ENCODE results near the gene FCRL5.

The FCRL5 gene

DNA sequence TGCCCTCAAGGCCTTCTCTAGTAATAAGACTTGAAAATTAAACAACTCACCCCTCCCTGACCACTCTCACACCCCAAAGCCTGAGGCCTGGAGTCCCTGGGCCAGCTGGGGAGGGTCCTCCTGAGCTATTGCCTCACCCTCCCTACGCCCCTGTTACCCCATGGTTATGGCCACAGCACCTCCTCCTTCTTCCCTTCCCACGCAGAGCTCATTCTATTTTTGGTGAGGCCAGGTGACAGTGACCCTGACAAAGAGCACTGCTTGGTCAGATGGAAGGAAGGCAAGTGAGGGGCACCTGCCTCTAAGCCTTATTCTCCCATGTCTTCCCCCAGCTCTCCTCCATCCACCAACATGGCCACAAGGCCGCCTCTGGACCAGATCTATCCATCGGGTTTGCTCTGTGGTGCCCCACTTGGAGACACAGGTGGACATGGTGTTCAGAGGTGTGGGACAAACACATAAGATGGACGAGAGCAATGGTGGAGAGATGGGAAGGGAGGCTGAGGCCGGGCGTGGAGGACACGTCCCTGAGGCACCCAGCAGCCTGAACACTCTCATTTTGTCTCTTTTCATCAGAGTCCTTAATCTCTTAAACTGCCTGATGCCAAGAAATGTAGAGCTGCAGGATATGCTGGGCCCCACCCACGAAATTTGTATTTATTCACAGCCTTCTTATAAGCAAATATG lies 42.6 kb downstream of the FCRL5 start:
- no peak for TF ChIP-seq MYC (IDR thresholded peaks at IDR 0.05; ENCODE audit: low read depth, low read length)
- TF ChIP-seq CTCF (IDR thresholded peaks at IDR 0.05; ENCODE audit: low read depth, low read length): no peak
- no peak for TF ChIP-seq MAX (IDR thresholded peaks at IDR 0.05; ENCODE audit: low read depth, low read length)
- H3K4me3 ChIP-seq (ENCODE audit: low read depth, low read length): no peak overlapping the region
- no peak for DNase-seq (ENCODE audit: low read depth)

DNA sequence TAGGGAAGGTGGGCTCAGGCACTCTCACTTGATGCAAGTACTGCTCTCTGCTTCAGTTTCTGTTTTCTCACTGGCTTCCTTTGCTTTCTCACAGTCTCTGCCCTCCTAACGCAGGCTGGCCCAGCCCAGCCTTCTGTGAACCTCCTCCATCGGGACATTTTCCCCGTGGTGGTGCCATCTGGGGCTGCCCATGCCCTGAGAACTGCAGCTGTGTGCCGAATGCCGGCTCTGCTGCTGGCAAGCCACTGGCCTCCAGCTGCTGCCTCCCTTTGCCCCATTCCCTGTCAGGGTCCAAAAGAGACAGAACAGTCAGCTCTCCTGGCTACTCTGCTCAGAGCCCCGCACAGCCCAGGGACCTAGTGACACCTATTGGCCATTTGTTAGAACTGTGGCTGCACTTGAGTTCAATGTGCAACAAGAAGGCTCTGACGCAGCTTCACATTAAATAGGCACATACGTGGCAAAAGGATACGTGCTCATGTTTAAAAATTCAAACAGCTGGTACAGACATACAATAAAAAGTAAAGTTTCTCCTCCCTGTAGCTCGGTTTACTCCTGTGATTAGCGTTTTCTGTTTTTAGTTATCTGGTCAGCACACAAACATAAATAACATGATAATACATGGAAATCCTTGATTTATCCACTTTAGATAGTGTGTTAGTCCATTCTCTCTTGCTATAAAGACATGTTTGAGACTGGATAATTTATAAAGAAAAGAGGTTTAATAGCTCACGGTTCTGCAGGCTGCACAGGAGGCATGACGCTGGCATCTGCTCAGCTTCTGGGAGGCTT lies 46.6 kb downstream of the FCRL5 start:
- DNase-seq (ENCODE audit: low read depth): peak; percentile 67
- TF ChIP-seq POLR2A (IDR thresholded peaks at IDR 0.05; ENCODE audit: extremely low read depth, insufficient read length) (no peak), CTCF (IDR thresholded peaks at IDR 0.05; ENCODE audit: low read depth, low read length) (peak; percentile 80), MAX (IDR thresholded peaks at IDR 0.05; ENCODE audit: low read depth, low read length) (no peak), MYC (IDR thresholded peaks at IDR 0.05; ENCODE audit: low read depth, low read length) (0 out of 2 replicates have a peak, but pooled peaks have one; percentile 11)
- H3K4me3 ChIP-seq (ENCODE audit: low read depth, low read length): no peak overlapping the region

- H3K4me3 ChIP-seq (ENCODE audit: low read depth, low read length): no peak overlapping the region
- DNase-seq (ENCODE audit: low read depth): no peak
- TF ChIP-seq MYC (IDR thresholded peaks at IDR 0.05; ENCODE audit: low read depth, low read length) (no peak), POLR2A (IDR thresholded peaks at IDR 0.05; ENCODE audit: extremely low read depth, insufficient read length) (no peak), CTCF (IDR thresholded peaks at IDR 0.05; ENCODE audit: low read depth, low read length) (no peak), MAX (IDR thresholded peaks at IDR 0.05; ENCODE audit: low read depth, low read length) (no peak)
Observed at GRCh38 chr1:157504646-157505045, 47.7 kb downstream of the FCRL5 start.

DNA sequence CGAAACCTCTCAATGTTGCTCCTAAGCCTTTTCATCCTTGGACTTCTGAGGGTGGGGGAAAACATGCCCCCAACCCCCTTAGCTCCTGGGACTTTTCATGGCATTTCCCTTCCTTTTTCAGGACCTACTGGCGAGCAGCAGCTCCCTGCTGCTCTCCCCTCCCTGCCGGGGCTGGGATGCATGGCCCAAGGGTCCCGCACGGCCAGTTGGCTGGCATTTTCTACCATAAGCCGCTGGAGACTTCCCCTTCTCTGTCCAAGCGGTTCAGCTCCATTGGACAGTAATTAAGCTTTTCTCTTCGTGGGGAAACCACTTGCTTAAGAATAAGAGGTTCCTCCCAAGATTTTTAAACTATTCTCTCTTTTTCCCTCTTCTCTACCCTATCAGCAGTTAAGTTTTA lies 52.8 kb downstream of the FCRL5 start:
- no peak for TF ChIP-seq CTCF (IDR thresholded peaks at IDR 0.05; ENCODE audit: low read depth, low read length)
- TF ChIP-seq MAX (IDR thresholded peaks at IDR 0.05; ENCODE audit: low read depth, low read length): no peak
- no peak for TF ChIP-seq POLR2A (IDR thresholded peaks at IDR 0.05; ENCODE audit: extremely low read depth, insufficient read length)
- no peak for TF ChIP-seq MYC (IDR thresholded peaks at IDR 0.05; ENCODE audit: low read depth, low read length)
- no peak overlapping the region for H3K4me3 ChIP-seq (ENCODE audit: low read depth, low read length)
- no peak for DNase-seq (ENCODE audit: low read depth)

DNA sequence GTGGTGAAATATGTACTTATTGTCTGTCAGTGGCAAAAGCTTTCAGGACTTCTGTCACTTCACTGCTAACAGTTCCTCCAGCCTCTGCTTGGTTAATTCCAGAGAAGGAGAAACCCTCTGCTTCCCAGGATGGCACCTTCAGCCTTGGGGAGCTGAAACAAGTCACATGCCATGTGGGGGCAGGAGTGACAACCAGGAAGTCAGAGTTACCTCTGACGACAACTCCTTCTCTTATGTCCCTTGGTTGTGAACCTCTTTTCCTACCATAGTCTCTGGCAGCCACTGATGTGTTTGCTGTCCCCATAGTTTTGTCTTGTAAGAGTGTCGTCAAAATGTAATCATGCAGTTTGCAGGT lies 53.6 kb downstream of the FCRL5 start:
- no peak for DNase-seq (ENCODE audit: low read depth)
- no peak overlapping the region for H3K4me3 ChIP-seq (ENCODE audit: low read depth, low read length)
- TF ChIP-seq CTCF (IDR thresholded peaks at IDR 0.05; ENCODE audit: low read depth, low read length) (no peak), POLR2A (IDR thresholded peaks at IDR 0.05; ENCODE audit: extremely low read depth, insufficient read length) (no peak), MYC (IDR thresholded peaks at IDR 0.05; ENCODE audit: low read depth, low read length) (no peak), MAX (IDR thresholded peaks at IDR 0.05; ENCODE audit: low read depth, low read length) (no peak)
